ENCODE data around the gene MC1R.
"Not testable (repeated sequence)": the region's sequence is repeated elsewhere in the genome, so short reads cannot be mapped to it uniquely, and the experiment has no call there.

MC1R gene

GRCh38 chr16:89934611-89935553, 16.2 kb downstream of the MC1R start:
- no peak for DNase-seq (ENCODE audit: low read depth in 2 of 2)

DNA sequence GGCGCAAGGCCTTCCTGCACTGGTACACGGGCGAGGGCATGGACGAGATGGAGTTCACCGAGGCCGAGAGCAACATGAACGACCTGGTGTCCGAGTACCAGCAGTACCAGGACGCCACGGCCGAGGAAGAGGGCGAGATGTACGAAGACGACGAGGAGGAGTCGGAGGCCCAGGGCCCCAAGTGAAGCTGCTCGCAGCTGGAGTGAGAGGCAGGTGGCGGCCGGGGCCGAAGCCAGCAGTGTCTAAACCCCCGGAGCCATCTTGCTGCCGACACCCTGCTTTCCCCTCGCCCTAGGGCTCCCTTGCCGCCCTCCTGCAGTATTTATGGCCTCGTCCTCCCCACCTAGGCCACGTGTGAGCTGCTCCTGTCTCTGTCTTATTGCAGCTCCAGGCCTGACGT, 17.0 kb downstream of the MC1R start:
- DNase-seq (ENCODE audit: low read depth in 2 of 2): not testable (repeated sequence)

DNA sequence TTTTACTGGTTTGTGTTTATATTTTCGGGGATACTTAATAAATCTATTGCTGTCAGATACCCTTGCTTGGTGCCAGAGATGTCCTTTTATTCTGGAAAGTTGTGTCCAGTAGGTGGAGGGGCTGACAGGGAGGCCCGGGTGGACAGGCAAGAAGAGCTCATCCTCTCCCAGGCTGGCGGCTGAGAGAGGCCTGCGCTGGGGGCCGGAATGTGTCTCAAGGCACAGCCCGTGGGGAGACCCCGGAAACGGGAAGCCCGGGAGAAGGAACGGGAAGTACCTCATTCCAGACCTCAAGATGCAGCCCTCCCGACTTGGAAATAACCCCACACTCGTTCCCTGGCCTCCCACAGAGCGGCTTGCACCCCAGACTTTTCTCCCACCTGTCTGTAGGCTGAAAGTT, 17.4 kb downstream of the MC1R start:
- no peak for DNase-seq (ENCODE audit: low read depth in 2 of 2)

- no peak for DNase-seq (ENCODE audit: low read depth in 2 of 2)
These were observed 17.8 kb downstream of the MC1R start for GRCh38 chr16:89936508-89936907.

DNA sequence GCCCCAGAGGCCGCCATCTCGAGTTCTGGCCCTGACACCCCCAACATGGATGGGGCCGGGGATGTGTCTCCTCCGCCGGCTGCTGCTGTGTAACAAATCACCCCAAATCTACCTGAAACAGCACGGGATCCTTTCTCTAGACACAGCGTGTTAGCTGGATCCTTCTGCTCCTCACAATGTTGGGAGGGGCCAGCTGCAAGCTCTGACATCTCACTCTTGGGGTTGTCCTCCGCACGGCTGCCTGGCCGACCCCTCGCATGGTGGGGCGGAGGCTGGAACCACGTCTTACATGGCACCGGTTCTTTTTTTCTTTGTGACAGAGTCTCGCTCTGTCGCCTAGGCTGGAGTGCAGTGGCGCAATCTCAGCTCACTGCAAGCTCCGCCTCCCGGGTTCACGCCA, 18.3 kb downstream of the MC1R start:
- no peak for DNase-seq (ENCODE audit: low read depth in 2 of 2)

DNA sequence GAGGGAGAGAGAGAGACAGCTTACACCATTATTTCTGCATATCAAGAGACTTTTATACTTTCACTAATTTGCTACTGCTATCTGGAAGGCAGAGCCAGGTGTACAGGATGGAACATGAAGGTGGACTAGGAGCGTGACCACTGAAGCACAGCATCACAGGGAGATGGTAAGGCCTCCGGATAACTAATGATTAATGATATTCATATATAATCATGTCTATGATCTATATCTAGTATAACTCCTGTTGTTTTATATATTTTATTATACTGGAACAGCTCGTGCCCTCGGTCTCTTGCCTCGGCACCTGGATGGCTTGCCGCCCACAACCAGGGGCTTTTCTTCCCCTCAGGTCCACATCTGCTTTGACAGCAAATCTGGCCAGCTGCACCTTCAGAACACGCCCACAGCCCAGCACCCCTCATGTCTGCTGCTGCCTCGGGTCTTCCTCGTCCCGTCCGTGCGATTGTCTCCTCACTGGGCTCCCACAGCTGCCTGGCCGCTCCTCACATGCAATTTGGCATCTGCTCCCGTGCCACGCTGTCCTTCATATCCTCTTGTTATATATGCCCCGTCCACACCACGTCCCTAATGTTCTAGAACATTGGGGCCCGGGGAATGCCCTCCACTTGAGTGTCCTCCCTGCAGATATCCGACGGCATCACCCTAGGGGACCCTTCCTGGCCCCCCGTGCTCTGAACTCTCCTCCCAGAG, 19.7 kb downstream of the MC1R start:
- DNase-seq (ENCODE audit: low read depth in 2 of 2): no peak

DNA sequence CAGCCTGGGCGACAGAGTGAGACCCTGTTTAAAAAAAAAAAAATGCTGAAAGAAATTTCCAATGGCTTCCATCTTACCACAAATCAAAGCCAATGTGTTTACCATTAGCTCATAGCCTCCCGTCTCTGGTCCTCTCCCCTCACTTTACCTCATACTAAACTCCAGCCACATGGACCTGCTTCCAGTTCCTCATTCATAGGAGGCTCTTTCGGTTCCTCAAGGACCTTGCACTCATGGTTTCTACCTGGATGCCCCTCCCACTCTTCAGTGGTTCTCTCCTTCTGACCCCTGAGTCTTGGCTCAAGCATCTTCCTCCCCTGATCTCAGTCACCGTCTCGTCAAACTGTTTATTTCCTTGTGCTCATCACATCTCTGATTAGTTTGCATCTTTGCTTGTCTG, 26.1 kb downstream of the MC1R start:
- no peak for DNase-seq (ENCODE audit: low read depth in 2 of 2)

- no peak for DNase-seq (ENCODE audit: low read depth in 2 of 2)
These were observed 27.0 kb downstream of the MC1R start for GRCh38 chr16:89945654-89946053.

DNA sequence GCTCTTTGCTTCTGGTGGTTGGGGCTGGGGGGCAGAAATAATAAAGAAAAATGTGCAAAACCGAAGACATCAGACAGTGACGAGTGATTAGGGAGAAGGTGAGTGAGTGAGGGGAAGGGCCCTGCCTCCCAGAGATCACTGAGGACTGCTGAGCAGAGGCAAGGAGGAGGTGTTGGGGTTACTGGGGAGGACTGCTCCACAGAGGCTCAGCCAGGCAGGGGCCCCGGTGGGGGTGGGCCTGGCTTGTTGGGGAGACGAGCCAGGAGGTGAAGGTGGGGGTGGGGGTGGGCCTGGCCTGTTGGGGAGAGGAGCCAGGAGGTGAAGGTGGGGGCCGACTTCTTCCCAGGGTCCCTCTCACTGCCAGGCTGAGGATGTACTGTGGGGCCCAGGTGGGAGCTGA, 27.9 kb downstream of the MC1R start:
- DNase-seq (ENCODE audit: low read depth in 2 of 2): no peak

DNA sequence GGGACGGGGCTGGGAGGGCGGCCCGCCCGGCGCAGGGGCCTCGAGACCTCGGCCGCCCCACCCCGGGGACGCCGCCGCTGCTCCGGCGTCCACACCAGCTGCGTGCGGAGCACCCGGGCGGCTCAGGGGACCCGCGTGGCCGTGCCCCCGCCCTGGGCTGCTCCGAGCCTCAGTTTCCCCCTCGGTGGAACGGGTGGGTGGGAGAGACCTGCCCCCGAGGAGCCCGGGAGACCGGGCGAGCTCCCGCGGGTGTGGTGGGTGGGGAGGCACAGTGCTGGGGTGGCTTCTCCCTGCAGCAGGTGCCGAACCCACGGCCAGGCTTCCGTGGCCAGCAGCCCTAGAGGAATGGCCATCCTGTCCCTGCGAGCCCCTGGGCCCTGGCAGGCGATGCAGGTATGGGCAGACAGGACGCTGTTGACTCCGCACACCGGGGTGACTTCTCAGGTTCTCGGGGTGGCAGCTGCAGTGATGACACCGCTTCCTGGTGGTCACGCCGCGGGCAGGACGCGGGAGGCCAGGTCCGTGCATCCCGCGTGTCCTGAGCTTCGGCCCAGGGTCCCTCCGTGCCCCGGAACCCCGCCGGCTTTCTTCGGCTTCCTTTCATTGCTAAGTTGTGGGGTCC, 30.6 kb downstream of the MC1R start:
- DNase-seq (ENCODE audit: low read depth in 2 of 2): no peak

DNA sequence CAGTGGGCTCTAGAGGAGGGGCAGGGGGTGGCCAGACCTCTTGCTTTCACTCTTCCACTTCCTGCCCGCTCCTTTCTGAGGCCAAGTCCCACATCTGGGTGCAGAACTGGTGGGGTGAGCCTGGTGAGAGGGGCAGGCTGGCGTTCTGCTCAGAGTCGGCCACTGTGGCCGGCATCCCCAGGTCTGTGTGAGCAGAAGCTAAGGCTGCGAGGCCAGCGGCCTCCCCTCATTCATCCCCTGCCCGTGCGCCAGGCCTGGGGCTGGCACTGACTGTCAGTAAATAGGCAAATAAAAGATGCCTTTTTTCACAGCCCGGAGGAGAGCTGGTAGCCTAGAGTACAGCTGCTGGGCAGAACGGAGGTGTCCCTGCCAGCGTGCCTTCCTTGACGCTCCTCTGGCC, 31.1 kb downstream of the MC1R start:
- DNase-seq (ENCODE audit: low read depth in 2 of 2): no peak

DNA sequence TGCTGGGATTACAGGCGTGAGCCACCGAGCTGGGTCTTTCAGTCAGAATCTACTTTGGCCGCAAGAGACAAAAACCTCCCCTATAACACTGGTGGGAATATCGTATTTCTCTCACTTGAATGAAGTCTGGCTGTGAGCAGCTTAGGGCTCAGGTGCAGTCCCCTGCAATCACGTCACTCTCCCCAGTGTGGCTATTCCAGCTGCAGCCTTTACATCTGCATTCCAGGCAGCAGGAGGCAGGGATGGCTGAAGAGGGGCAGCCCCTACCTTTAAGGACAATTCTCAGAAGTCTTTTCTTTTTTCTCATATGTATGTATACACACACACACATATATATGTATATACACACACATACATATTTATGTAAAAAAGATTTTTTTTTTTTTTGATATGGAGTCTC, 32.8 kb downstream of the MC1R start:
- DNase-seq (ENCODE audit: low read depth in 2 of 2): no peak

- DNase-seq (ENCODE audit: low read depth in 2 of 2): no peak
These were observed 33.4 kb downstream of the MC1R start for GRCh38 chr16:89952049-89952448.

GRCh38 chr16:89952551-89952950, 33.9 kb downstream of the MC1R start:
- no peak for DNase-seq (ENCODE audit: low read depth in 2 of 2)

DNA sequence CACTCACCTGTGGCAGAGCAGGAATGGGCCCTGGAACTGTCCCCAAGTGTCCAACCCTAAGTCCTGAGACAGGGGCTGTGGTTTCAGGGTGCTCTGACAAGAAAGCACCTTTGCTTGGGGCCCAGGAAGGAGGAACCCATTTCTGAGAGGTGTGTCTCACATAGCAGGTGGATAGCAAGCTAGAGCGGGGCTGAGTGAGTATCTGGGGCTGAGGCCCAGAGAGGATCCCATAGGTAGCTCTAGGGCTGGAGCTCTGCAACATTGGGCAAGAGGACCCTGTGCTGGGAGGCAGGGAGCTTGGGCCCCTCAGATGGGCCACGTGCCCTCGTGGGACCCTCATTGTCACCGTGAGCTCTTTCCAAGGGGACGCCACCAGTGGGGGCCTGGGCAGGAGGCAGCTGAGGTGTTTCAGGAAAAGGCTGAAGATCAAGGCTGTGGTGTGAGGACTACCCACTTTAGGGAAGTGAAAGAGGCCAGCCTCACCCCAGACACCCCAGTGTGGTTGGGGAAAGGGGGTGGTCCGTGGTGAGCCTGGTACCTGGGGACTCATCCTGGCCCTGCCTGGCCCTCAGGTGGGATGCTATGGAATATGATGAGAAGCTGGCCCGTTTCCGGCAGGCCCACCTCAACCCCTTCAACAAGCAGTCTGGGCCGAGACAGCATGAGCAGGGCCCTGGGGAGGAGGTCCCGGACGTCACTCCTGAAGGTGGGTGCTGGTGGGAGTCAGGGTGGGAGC, 35.2 kb downstream of the MC1R start:
- DNase-seq (ENCODE audit: low read depth in 2 of 2): no peak

DNA sequence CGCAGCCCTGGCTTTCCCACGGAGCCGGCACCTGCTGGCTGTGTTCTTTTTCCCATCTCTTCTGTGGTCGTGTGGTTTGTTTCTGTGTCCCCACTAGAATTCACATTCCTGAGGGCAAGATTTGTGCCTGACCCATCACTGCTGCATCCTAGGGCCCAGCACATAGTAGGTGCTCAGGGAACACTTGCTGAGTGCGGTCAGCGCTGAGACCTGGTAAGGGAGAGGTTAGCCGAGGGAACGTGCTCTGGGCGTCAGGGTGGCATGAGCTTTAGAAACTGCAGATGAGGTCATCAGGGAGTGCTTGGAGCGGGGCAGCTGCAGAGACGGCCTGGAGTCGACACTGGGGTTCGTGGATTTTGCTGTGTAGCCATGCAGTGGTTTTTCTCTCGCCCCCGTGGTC, 35.8 kb downstream of the MC1R start:
- no peak for DNase-seq (ENCODE audit: low read depth in 2 of 2)

- DNase-seq (ENCODE audit: low read depth in 2 of 2): no peak
These were observed 36.5 kb downstream of the MC1R start for GRCh38 chr16:89955001-89955685.

DNA sequence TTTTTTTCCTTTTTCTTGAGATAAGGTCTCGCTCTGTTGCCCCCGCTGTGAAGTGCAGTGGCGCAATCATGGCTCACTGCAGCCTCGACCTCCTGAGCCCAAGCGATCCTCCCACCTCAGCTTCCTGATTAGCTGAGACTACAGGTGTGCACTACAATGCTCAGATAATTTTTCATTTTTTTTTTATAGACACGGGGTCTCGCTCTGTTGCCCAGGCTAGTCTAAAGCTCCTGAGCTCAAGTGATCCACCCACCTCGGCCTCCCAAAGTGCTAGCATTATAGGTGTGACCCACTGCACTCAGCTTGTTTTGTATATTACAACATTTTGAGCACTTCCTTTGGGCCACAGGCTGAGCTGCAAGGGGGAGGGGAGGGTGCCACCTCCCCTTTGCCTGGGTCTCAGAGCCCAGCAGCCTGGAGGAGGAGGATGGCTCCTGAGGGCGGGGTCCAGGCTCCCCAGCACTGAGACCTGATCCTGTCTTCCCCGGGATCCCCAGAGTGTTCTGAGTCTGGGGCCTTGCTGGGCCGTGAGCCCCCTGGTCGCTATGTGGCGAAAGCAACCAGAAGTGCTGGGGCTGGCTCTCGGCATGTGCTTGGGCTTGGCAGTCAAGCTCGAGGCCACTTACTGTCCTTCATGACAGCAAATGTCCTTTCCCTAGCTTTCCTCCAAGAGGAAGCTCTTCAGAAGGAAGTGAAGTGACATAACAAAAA, 38.0 kb downstream of the MC1R start:
- DNase-seq (ENCODE audit: low read depth in 2 of 2): no peak

- no peak for DNase-seq (ENCODE audit: low read depth in 2 of 2)
These were observed 38.6 kb downstream of the MC1R start for GRCh38 chr16:89957216-89957785.

GRCh38 chr16:89958068-89958467, 39.4 kb downstream of the MC1R start:
- DNase-seq (ENCODE audit: low read depth in 2 of 2): no peak

Measured in stimulated activated CD8-positive, alpha-beta memory T cell treated with anti-CD3 and anti-CD28 coated beads, Interleukin-15, amount 100 ng/mL, for 4 hours (primary cell).